ENCODE measurements around the gene RPUSD1. TPM values are rescaled to one million over a fixed set of nuclear protein-coding genes. Genes with fewer than 3 reads are reported as not detected.

Gene RPUSD1
- total RNA-seq, 2 donors from 2014 or later: 24.1 to 34.4 TPM

DNA sequence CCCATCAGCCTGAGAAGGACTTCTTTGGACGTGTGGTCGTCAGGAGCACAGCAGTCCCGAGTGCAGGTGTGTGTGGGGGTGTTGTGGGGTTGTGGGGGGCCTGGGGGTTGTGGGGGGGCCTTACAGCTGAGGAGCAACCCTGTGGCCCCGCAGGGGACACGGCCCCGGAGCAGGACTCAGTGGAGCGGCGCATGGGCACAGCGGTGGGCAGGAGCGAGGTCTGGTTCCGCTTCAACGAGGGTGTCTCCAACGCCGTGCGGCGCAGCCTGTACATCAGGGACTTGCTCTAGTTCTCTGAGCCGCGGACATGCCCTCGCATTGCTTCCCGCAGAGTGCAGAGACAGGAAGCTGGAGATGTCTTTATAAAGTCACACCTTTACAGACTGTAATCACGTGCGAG, 9.5 kb upstream of the RPUSD1 start:
- peaks cover 18% of the 10 kb centered on the region for H3K27me3 ChIP-seq (ENCODE audit: control insufficient read depth, insufficient read depth, low read length, poor library complexity, severe bottlenecking)
- Mint-ChIP-seq H3K27ac (no peak overlapping the region), H3K4me1 (no peaks in the 10 kb centered on the region), H3K36me3 (ENCODE audit: low read depth) (peaks cover 22% of the 10 kb centered on the region), H3K27me3 (ENCODE audit: insufficient read depth) (peaks cover 19% of the 10 kb centered on the region), H3K4me3 (no peak overlapping the region), H3K9me3 (no peaks in the 10 kb centered on the region)
- no peaks in the 10 kb centered on the region for H3K9me3 ChIP-seq (ENCODE audit: control insufficient read depth, low read length)
- H3K36me3 ChIP-seq (ENCODE audit: control insufficient read depth, insufficient read depth, low read length): peaks cover 16% of the 10 kb centered on the region
- TF ChIP-seq, protein P1, sequence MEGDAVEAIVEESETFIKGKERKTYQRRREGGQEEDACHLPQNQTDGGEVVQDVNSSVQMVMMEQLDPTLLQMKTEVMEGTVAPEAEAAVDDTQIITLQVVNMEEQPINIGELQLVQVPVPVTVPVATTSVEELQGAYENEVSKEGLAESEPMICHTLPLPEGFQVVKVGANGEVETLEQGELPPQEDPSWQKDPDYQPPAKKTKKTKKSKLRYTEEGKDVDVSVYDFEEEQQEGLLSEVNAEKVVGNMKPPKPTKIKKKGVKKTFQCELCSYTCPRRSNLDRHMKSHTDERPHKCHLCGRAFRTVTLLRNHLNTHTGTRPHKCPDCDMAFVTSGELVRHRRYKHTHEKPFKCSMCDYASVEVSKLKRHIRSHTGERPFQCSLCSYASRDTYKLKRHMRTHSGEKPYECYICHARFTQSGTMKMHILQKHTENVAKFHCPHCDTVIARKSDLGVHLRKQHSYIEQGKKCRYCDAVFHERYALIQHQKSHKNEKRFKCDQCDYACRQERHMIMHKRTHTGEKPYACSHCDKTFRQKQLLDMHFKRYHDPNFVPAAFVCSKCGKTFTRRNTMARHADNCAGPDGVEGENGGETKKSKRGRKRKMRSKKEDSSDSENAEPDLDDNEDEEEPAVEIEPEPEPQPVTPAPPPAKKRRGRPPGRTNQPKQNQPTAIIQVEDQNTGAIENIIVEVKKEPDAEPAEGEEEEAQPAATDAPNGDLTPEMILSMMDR (conservative IDR thresholded peaks at IDR 0.05): no peak
- DNase-seq: no peak
- H3K9ac ChIP-seq (ENCODE audit: extremely low read depth, low read length, poor library complexity, severe bottlenecking): no peak overlapping the region
- WGBS, 2 experiments (ENCODE audit: insufficient coverage in 1 of 2, insufficient read length in 1 of 2): 97 to 99% methylated on average over 19 to 20 of the region's 22 CpGs
- H3K4me1 ChIP-seq (ENCODE audit: control insufficient read depth, insufficient read depth, low read length): no peaks in the 10 kb centered on the region
- no peak overlapping the region for H3K4me3 ChIP-seq (ENCODE audit: low read length)
- no peak overlapping the region for H3K27ac ChIP-seq (ENCODE audit: low read depth, low read length)

DNA sequence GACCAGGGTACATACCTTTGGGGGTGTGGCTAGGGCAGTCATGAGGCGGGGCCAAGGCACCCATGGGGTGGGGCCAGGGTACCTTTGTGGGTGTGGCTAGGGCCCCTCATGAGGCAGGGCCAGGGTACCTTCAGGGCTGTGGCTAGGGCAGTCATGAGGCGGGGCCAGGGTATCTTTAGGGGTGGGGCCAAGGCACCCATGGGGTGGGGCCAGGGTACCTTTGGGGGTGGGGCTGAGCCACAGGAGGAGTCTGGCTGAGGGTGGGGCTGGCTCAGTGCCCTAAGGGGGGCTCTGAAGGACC, 8.9 kb upstream of the RPUSD1 start:
- Histone ChIP-seq H3K27ac (ENCODE audit: low read depth, low read length) (no peak overlapping the region), H3K4me3 (ENCODE audit: low read length) (no peak overlapping the region), H3K4me1 (ENCODE audit: control insufficient read depth, insufficient read depth, low read length) (no peaks in the 10 kb centered on the region), H3K9ac (ENCODE audit: extremely low read depth, low read length, poor library complexity, severe bottlenecking) (no peak overlapping the region), H3K9me3 (ENCODE audit: control insufficient read depth, low read length) (no peaks in the 10 kb centered on the region), H3K27me3 (ENCODE audit: control insufficient read depth, insufficient read depth, low read length, poor library complexity, severe bottlenecking) (peaks cover 18% of the 10 kb centered on the region), H3K36me3 (ENCODE audit: control insufficient read depth, insufficient read depth, low read length) (peaks cover 16% of the 10 kb centered on the region)
- H3K27me3 Mint-ChIP-seq (ENCODE audit: insufficient read depth): peaks cover 13% of the 10 kb centered on the region
- TF ChIP-seq, protein P1 (conservative IDR thresholded peaks at IDR 0.05): no peak
- no peaks in the 10 kb centered on the region for H3K4me1 Mint-ChIP-seq
- H3K4me3 Mint-ChIP-seq: no peak overlapping the region
- 98 to 100% methylated on average over 2 of the region's 2 CpGs for WGBS, 2 experiments (ENCODE audit: insufficient coverage in 1 of 2, insufficient read length in 1 of 2)
- no peak overlapping the region for H3K27ac Mint-ChIP-seq
- no peaks in the 10 kb centered on the region for H3K9me3 Mint-ChIP-seq
- H3K36me3 Mint-ChIP-seq (ENCODE audit: low read depth): peaks cover 22% of the 10 kb centered on the region
- DNase-seq: peak; percentile 87

DNA sequence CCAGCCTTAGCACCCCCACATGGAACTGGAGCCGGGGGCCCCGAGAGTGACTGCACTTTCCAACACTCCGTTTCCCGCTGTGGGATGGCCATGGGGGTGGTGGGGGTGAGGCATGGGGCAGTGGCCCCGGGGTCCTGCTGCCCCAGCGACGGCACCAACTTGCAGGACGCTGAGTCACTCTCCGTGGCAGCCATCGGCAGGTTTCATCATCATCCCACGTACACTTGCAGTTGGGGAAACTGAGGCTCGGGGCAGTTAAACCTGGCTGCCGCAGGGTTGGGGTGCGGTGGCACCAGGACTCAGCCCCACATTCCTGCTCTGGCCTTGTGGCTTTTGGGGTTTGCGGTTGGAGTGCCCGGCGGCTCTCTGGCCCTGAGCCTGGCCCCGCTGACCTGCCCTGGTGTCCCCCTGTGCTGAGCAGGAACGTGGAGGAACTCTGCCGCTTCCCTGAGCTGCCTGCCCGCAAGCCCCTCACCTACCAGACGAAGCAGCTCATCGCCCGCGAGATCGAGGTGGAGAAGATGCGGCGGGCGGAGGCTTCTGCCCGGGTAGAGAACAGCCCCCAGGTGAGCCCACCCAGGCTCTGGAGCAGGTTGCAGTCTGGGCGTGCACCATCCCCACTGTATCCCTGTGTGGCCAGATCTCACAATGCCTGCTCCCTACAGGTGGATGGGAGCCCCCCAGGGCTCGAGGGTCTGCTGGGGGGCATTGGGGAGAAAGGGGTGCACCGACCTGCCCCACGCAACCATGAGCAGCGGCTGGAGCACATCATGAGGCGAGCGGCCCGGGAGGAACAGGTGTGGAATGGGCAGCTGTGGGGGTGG, 8.3 kb upstream of the RPUSD1 start:
- H3K9me3 Mint-ChIP-seq: no peaks in the 10 kb centered on the region

More for the DNA sequence above, 8.3 kb upstream of the RPUSD1 start:
- Histone ChIP-seq H3K4me3 (ENCODE audit: low read length) (no peak overlapping the region), H3K36me3 (ENCODE audit: control insufficient read depth, insufficient read depth, low read length) (peaks cover 20% of the 10 kb centered on the region), H3K9ac (ENCODE audit: extremely low read depth, low read length, poor library complexity, severe bottlenecking) (no peak overlapping the region), H3K4me1 (ENCODE audit: control insufficient read depth, insufficient read depth, low read length) (no peaks in the 10 kb centered on the region), H3K27ac (ENCODE audit: low read depth, low read length) (no peak overlapping the region), H3K9me3 (ENCODE audit: control insufficient read depth, low read length) (no peaks in the 10 kb centered on the region), H3K27me3 (ENCODE audit: control insufficient read depth, insufficient read depth, low read length, poor library complexity, severe bottlenecking) (peaks cover 13% of the 10 kb centered on the region)
- H3K36me3 Mint-ChIP-seq (ENCODE audit: low read depth): peaks cover 27% of the 10 kb centered on the region
- H3K4me1 Mint-ChIP-seq: no peaks in the 10 kb centered on the region
- WGBS, 2 experiments (ENCODE audit: insufficient coverage in 1 of 2, insufficient read length in 1 of 2): 94 to 97% methylated on average over 27 to 38 of the region's 38 CpGs
- no peak for DNase-seq
- peaks cover 8% of the 10 kb centered on the region for H3K27me3 Mint-ChIP-seq (ENCODE audit: insufficient read depth)
- H3K4me3 Mint-ChIP-seq: no peak overlapping the region
- no peak overlapping the region for H3K27ac Mint-ChIP-seq
- TF ChIP-seq, protein P1 (conservative IDR thresholded peaks at IDR 0.05): no peak

Data from endodermal cell (in vitro differentiated cells).